WTC11 (cell line): ENCODE data around the gene SALL3.

Source experiments
- CREB1 ChIP-seq: sonication (generic); formaldehyde crosslinking; IDR thresholded peaks from 2 replicates; pipeline ENCODE4 v1.8.0; 2023; ENCODE audit warnings: mild to moderate bottlenecking, missing genetic modification reagents
- ESRRA ChIP-seq: sonication (generic); formaldehyde crosslinking; IDR thresholded peaks from 2 replicates; pipeline ENCODE4 v1.8.1; 2022; ENCODE audit warnings: mild to moderate bottlenecking, missing genetic modification reagents, borderline replicate concordance
- ETV6 ChIP-seq: sonication (generic); formaldehyde crosslinking; IDR thresholded peaks from 2 replicates; pipeline ENCODE4 v1.8.1; 2022; ENCODE audit warnings: mild to moderate bottlenecking, missing genetic modification reagents
- KAT7 ChIP-seq: sonication (generic); formaldehyde crosslinking; IDR thresholded peaks from 2 replicates; pipeline ENCODE4 v1.8.1; 2023; ENCODE audit warnings: missing genetic modification reagents, mild to moderate bottlenecking, borderline replicate concordance
- TF ChIP-seq, protein P1 (sequence below): sonication (generic); formaldehyde crosslinking; IDR thresholded peaks from 2 replicates; pipeline ENCODE4 v1.8.0; 2022; ENCODE audit warnings: mild to moderate bottlenecking, missing genetic modification reagents
- TF ChIP-seq, protein P2 (sequence below): fragments of 200-600 bp; IDR thresholded peaks from 2 replicates; pipeline ENCODE4 v1.8.0; 2022; ENCODE audit warnings: antibody characterized with exemption
- TF ChIP-seq, protein P3 (sequence below): sonication (generic); formaldehyde crosslinking; IDR thresholded peaks from 2 replicates; pipeline ENCODE4 v1.8.0; 2023; ENCODE audit warnings: missing genetic modification reagents, mild to moderate bottlenecking, borderline replicate concordance

DNA sequence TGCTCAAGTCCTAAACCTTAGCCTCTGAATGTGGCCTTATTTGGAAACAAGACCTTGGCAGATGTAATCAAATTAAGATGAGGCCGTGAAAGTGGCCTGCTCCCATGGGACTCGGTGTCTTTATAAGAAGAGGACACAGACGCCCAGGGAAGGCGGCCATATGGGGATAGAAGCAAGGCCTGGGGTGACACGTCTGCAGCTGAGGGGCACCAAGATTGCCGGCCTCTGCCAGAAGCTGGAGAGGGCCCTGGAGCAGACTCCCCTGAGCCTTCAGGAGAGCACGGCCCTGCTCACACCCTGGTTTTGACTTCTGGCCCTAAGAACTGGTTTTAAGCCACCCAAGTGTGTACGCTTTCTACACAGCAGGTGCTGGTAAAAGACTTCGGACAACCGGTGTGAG lies 29.2 kb upstream of the SALL3 start:
- TF ChIP-seq ETV6 (no peak), KAT7 (CRISPR knock-in tag) (no peak), CREB1 (CRISPR knock-in tag) (no peak), ESRRA (no peak)
- TF ChIP-seq, protein P1, sequence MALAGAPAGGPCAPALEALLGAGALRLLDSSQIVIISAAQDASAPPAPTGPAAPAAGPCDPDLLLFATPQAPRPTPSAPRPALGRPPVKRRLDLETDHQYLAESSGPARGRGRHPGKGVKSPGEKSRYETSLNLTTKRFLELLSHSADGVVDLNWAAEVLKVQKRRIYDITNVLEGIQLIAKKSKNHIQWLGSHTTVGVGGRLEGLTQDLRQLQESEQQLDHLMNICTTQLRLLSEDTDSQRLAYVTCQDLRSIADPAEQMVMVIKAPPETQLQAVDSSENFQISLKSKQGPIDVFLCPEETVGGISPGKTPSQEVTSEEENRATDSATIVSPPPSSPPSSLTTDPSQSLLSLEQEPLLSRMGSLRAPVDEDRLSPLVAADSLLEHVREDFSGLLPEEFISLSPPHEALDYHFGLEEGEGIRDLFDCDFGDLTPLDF, result no peak
- TF ChIP-seq, protein P2, sequence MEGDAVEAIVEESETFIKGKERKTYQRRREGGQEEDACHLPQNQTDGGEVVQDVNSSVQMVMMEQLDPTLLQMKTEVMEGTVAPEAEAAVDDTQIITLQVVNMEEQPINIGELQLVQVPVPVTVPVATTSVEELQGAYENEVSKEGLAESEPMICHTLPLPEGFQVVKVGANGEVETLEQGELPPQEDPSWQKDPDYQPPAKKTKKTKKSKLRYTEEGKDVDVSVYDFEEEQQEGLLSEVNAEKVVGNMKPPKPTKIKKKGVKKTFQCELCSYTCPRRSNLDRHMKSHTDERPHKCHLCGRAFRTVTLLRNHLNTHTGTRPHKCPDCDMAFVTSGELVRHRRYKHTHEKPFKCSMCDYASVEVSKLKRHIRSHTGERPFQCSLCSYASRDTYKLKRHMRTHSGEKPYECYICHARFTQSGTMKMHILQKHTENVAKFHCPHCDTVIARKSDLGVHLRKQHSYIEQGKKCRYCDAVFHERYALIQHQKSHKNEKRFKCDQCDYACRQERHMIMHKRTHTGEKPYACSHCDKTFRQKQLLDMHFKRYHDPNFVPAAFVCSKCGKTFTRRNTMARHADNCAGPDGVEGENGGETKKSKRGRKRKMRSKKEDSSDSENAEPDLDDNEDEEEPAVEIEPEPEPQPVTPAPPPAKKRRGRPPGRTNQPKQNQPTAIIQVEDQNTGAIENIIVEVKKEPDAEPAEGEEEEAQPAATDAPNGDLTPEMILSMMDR, result no peak
- TF ChIP-seq, protein P3, sequence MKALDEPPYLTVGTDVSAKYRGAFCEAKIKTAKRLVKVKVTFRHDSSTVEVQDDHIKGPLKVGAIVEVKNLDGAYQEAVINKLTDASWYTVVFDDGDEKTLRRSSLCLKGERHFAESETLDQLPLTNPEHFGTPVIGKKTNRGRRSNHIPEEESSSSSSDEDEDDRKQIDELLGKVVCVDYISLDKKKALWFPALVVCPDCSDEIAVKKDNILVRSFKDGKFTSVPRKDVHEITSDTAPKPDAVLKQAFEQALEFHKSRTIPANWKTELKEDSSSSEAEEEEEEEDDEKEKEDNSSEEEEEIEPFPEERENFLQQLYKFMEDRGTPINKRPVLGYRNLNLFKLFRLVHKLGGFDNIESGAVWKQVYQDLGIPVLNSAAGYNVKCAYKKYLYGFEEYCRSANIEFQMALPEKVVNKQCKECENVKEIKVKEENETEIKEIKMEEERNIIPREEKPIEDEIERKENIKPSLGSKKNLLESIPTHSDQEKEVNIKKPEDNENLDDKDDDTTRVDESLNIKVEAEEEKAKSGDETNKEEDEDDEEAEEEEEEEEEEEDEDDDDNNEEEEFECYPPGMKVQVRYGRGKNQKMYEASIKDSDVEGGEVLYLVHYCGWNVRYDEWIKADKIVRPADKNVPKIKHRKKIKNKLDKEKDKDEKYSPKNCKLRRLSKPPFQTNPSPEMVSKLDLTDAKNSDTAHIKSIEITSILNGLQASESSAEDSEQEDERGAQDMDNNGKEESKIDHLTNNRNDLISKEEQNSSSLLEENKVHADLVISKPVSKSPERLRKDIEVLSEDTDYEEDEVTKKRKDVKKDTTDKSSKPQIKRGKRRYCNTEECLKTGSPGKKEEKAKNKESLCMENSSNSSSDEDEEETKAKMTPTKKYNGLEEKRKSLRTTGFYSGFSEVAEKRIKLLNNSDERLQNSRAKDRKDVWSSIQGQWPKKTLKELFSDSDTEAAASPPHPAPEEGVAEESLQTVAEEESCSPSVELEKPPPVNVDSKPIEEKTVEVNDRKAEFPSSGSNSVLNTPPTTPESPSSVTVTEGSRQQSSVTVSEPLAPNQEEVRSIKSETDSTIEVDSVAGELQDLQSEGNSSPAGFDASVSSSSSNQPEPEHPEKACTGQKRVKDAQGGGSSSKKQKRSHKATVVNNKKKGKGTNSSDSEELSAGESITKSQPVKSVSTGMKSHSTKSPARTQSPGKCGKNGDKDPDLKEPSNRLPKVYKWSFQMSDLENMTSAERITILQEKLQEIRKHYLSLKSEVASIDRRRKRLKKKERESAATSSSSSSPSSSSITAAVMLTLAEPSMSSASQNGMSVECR (CRISPR knock-in tag), result no peak
